SK-MEL-5 (cell line): ENCODE results near the gene SNX30. TPM values are rescaled to one million over a fixed set of nuclear protein-coding genes. Genes with fewer than 3 reads are reported as not detected.

Source experiments
- DNase-seq: peaks from one replicate; pipeline ENCODE4 v3.0.0-alpha.2; 2016; ENCODE audit warnings: low read depth, low spot score
- in situ Hi-C: cut with HindIII; loops from 2 replicates; pipeline ENCODE4 v1.10.0; 2016; ENCODE audit warnings: low sequenced_read_pairs, high pct_unique_total_duplicates, low pct_unique_long_range_greater_than_20kb
- total RNA-seq: library from RNA; depleted of rRNA; stranded (reverse); fragments of >200 nt; shearing (Covaris generic); gene quantifications from 2 replicates; pipeline ENCODE4 v1.2.3, GENCODE V29; 2014

The SNX30 gene
- total RNA-seq, 1 experiment from 2014 or later, result 39.2 TPM

GRCh38 chr9:112861155-112861554, 110.6 kb downstream of the SNX30 start:
- in situ Hi-C loops, result no loop called here
- no peak for DNase-seq

- in situ Hi-C loops, result no loop called here
- DNase-seq, result no peak
Observed at GRCh38 chr9:112861638-112862555, 111.3 kb downstream of the SNX30 start.

GRCh38 chr9:112863214-112863613, 112.7 kb downstream of the SNX30 start:
- DNase-seq, result no peak
- in situ Hi-C loops, result no loop called here

- in situ Hi-C loops, result no loop called here
- no peak for DNase-seq
Observed at GRCh38 chr9:112863746-112864145, 113.2 kb downstream of the SNX30 start.

- in situ Hi-C loops, result no loop called here
- DNase-seq, result no peak
Observed at GRCh38 chr9:112864403-112864802, 113.8 kb downstream of the SNX30 start.

GRCh38 chr9:112864982-112865381, 114.4 kb downstream of the SNX30 start:
- no peak for DNase-seq
- in situ Hi-C loops, result no loop called here

- DNase-seq, result peak; percentile 43
- in situ Hi-C loops, result no loop called here
Observed at GRCh38 chr9:112866662-112867274, 116.2 kb downstream of the SNX30 start.

GRCh38 chr9:112867275-112867991, 116.9 kb downstream of the SNX30 start:
- in situ Hi-C loops, result no loop called here
- peak; percentile 82 for DNase-seq

- DNase-seq, result no peak
- in situ Hi-C loops, result no loop called here
Observed at GRCh38 chr9:112868461-112868860, 117.9 kb downstream of the SNX30 start.

GRCh38 chr9:112869041-112869529, 118.5 kb downstream of the SNX30 start:
- in situ Hi-C loops, result no loop called here
- no peak for DNase-seq

GRCh38 chr9:112869917-112870316, 119.4 kb downstream of the SNX30 start:
- in situ Hi-C loops, result no loop called here

GRCh38 chr9:112870556-112870955, 120.0 kb downstream of the SNX30 start:
- in situ Hi-C loops, result no loop called here
- DNase-seq, result no peak

More at GRCh38 chr9:112869917-112870316, 119.4 kb downstream of the SNX30 start:
- DNase-seq, result no peak

GRCh38 chr9:112872019-112872418, 121.5 kb downstream of the SNX30 start:
- DNase-seq, result no peak
- in situ Hi-C loops, result no loop called here

GRCh38 chr9:112873773-112874405, 123.3 kb downstream of the SNX30 start:
- in situ Hi-C loops, result no loop called here
- no peak for DNase-seq

- DNase-seq, result no peak
- in situ Hi-C loops, result no loop called here
Observed at GRCh38 chr9:112878752-112879151, 128.2 kb downstream of the SNX30 start.

- in situ Hi-C loops, result no loop called here
- no peak for DNase-seq
Observed at GRCh38 chr9:112880650-112881049, 130.1 kb downstream of the SNX30 start.

- DNase-seq, result peak; percentile 53
- in situ Hi-C loops, result no loop called here
Observed at GRCh38 chr9:112881331-112881730, 130.8 kb downstream of the SNX30 start.

GRCh38 chr9:112884101-112884500, 133.5 kb downstream of the SNX30 start:
- DNase-seq, result no peak
- in situ Hi-C loops, result no loop called here
